ENCODE measurements around the gene PRKCB.
"Not testable (repeated sequence)": the region's sequence is repeated elsewhere in the genome, so short reads cannot be mapped to it uniquely, and the experiment has no call there.

Gene PRKCB

DNA sequence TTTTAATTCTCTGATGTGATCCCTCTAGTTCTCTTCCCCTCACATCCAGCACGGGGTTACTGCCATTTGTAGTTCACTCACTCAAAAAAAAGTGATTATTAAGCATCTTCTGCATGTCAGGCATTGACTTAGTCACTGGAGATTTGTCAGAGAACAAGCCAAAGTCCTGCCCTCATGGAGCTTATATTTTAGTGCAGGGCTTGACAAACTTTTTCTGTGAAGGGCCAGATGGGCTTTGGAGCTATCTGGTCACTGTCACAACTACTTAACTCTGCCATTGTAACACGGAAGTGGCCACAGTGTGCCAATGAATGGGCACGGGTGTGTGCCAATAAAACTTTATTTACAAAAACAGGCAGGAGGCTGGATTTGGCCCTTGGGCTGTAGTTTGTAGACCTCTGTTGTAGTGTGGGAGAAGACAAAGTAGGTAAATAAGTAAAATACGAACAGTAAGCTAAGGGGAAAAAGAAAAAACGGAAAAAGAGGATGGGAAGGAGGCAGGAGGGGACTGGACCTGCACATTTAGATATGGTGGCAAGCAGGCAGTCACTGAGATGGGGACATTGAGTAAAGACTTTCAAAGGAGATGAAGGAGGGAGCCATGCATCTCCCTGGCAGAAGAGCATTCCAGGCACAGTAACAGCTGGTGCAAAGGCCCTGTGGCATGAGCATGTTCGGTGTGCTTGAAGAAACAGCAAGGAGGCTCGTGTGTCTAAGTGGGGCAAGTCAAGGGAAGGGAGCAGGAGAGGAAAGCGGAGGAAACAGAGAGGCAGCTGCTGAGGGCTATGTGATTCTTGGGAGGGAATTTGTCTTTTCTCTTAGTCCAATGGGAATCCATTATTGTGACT is 217.5 kb downstream of the PRKCB start:
- no peak for DNase-seq

DNA sequence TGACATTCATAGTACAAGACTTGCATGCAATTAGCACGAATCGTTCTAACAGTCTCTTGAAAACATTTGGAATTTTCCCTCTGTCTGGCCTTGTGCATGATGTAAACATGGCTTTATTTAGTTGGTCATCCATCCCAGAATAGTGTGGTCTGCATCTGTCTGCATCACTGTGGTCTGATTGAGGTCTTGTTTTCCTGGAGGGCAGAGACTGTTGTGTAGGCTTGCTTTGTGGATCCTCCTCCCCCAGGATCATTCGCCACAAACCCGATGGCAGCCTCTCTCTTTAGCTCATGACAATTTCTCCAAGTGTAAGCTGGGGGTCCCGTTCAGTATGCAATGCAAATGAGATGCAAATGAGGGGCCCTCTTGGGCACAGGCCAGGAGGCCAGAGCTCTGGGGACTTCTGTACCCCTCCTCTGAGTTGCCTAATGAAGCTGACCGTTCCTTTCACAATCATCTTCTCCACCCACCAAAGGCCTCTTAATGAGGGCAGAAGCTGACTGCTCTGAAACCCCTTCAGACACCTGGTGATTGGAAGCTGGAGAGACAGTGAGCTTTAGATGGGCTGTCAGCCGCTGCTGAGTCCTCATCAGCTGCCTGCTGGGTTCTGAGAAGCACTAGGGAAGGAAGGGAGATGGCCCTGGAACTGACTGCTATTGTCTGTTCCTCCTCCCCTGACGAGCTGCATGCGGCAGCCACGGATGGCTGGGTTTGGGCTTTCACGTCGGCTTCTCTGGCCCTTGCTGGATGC is 219.1 kb downstream of the PRKCB start:
- DNase-seq, result no peak

DNA sequence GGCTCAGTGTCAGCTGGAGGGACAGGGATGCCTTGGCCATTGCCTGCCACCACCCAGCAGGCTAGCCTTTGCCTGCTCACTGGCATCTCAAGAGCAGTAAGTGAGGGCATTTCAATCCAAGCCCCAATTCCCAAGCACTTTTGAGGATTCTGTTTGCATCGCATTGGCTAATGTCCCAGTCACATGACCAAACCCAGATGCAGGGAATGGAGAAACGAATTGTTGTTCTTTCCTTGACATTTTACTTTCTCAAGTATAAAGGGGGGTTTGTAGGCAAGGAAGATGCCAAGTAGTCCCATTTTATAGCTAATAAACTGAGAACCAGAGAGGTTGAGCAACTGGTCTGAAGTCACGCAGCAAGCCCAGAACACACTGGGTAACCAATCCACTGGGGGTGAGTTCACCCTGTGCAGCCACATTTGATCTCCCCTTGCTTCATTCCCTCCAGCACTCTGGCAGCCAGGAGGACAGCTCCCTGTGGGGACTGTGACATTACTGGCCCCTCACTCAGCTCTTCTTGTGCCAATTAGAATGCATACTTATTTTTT is 226.6 kb downstream of the PRKCB start:
- DNase-seq, result no peak

- DNase-seq, result no peak
Observed at GRCh38 chr16:24069036-24069590, 233.3 kb downstream of the PRKCB start.

- no peak for DNase-seq
Observed at GRCh38 chr16:24070851-24071250, 235.1 kb downstream of the PRKCB start.

- no peak for DNase-seq
Observed at GRCh38 chr16:24071666-24072360, 236.0 kb downstream of the PRKCB start.

DNA sequence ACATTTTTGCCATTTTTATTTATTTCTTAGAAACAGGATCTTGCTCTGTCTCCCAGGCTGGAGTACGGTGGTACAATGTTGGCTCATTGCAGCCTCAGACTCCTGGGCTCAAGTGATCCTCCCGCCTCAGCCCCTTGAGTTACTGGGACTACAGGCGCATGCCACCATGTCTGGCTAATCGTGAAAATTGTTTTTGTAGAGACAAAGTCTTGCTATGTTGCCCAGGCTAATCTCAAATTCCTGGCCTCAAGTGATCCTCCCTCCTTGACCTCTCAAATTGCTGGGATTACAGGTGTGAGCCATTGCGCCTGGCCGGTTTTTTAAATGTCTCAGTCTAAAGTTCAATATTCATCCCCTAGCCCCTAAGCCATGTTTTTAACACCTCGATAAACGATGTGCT is 237.5 kb downstream of the PRKCB start:
- DNase-seq, result no peak

- no peak for DNase-seq
Observed at GRCh38 chr16:24074574-24074973, 238.8 kb downstream of the PRKCB start.

- DNase-seq, result no peak
Observed at GRCh38 chr16:24075302-24075701, 239.5 kb downstream of the PRKCB start.

GRCh38 chr16:24075931-24076716 is 240.3 kb downstream of the PRKCB start:
- no peak for DNase-seq

GRCh38 chr16:24077292-24077691 is 241.5 kb downstream of the PRKCB start:
- no peak for DNase-seq

GRCh38 chr16:24077966-24078365 is 242.2 kb downstream of the PRKCB start:
- no peak for DNase-seq

GRCh38 chr16:24085666-24086065 is 249.9 kb downstream of the PRKCB start:
- DNase-seq, result no peak

DNA sequence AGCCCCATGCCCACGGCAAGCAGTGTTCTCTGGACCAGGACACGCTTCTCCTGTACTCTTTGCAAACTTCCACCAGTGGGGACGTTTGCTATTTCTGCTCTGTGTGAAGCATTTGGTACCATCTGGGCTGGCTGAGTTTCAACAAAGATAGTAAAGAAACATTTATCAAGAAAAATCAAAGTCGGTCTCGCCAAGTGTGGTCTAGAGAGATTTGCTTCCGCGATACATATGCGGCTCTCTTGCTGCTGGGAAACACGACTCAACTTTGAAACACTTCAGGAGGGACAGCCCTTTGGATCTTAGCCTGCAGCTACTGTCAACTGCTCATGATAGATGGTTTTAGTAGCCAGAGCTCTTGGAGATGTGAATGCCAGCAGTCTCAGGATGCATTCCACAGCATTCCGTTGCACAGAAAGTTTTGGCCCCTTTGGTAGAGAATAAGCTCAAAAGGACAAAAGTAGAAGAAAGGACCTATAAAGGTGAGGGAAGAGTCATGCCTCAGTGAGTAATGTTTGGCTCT is 252.2 kb downstream of the PRKCB start:
- no peak for DNase-seq

- no peak for DNase-seq
Observed at GRCh38 chr16:24088767-24089166, 253.0 kb downstream of the PRKCB start.

DNA sequence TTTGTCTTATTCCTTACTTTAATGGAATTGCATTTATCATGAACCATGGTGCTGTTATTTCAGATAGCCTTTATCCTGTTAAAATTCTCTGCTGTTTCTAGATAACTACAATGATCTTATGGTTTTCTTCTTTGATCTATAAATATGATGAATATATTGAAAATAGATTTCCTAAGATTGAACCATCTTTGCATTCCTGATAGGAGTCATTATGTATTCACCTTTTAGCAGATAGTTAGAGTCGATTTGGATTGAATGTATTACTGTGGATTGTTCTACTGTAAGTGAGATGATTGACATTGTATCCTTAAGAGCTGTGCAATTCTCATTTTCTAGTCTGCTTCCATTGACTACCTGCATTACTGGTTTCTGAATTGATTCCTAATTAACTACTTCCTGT is 255.3 kb downstream of the PRKCB start:
- no peak for DNase-seq

DNA sequence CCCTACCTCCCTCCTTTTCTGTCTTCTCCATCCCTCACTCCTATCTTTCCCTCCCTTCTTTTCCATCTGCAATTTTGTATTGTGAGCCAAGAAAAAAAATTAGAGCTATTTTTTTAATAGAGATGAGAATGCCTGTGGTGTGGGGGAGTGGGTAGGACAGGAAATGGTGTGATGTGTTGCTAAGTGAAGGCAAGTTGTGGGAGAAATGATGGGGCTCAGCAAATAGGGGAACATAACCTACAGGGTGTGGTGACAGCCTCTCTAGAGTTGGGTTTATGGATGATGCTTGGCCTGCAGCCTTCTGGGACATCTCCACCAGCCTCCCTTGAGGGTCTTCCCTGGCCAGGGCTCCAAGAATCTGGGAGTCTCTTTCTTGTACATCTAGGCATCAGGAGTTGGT is 257.3 kb downstream of the PRKCB start:
- no peak for DNase-seq

- no peak for DNase-seq
Observed at GRCh38 chr16:24094660-24095059, 258.9 kb downstream of the PRKCB start.

- DNase-seq, result no peak
Observed at GRCh38 chr16:24098896-24099295, 263.1 kb downstream of the PRKCB start.

GRCh38 chr16:24101431-24101830 is 265.6 kb downstream of the PRKCB start:
- DNase-seq, result no peak

DNA sequence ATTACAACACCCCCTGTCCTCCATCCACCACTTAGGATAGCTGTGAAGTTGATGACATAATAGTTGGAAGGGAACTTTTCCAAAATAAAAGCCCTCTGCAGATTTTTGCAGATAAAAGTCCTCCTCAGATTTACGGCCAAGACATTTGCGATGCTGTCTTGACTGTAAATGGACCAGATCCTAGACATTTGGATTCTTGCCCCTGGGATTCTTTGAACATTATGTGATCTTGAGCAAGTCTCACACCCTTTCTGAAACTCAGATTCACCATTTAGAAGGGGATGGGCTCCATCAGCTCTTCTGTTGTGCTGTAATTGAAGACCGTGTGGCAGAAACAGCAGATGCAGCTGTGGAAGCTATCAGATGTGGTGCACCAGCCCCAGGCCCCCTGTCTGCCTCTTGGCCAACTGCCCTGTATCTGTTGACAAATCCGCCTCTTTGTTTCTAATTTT is 266.5 kb downstream of the PRKCB start:
- DNase-seq, result no peak

DNA sequence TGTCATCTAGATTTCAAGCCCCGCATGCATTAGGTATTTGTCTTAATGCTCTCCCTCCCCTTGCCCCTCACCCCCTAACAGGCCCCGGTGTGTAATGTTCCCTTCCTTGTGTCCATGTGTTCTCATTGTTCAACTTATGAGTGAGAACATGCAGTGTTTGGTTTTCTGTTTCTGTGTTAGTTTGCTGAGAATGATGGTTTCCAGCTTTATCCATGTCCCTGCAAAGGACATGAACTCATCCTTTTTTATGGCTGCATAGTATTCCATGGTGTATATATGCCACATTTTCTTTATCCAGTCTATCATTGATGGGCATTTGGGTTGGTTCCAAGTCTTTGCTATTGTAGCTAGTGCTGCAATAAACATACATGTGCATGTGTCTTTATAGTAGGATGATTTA is 269.7 kb downstream of the PRKCB start:
- not testable (repeated sequence) for DNase-seq

All from femur (tissue), 1 donor.